Keratinocyte (primary cell): ENCODE results near the gene CPA5. TPM values are rescaled to one million over a fixed set of nuclear protein-coding genes. Genes with fewer than 3 reads are reported as not detected.

ENCODE experiments used
- DNase-seq: peaks from one replicate; pipeline ENCODE4 v3.0.0-alpha.2; 2011; ENCODE audit warnings: low read depth, missing footprints, low spot score
- FAIRE-seq: peaks from 2 replicates; lab custom pipeline; 2011; peaks lifted over from hg19 to GRCh38; lab: Jason Lieb, UNC
- H2AFZ ChIP-seq: 2 replicates; pipeline ENCODE4 v1.6.0; 2012; ENCODE audit warnings: low read length, control low read depth, inconsistent platforms; ENCODE audit not compliant: control insufficient read depth
- H3K27ac ChIP-seq: 2 replicates; pipeline ENCODE4 v1.5.1; 2011; ENCODE audit warnings: low read length; ENCODE audit not compliant: control insufficient read depth, insufficient read depth
- H3K27me3 ChIP-seq: 3 replicates; pipeline ENCODE4 v1.6.0; 2011; ENCODE audit warnings: low read length; ENCODE audit not compliant: control insufficient read depth, insufficient read depth; ENCODE audit errors: extremely low read depth
- H3K36me3 ChIP-seq, 2 experiments: 2 replicates in 1 of 2; 3 replicates in 1 of 2; pipeline ENCODE4 v1.5.1; 2011; ENCODE audit warnings: low read length in 2 of 2, mild to moderate bottlenecking in 1 of 2; ENCODE audit not compliant: control insufficient read depth in 2 of 2, insufficient read depth in 2 of 2; ENCODE audit errors: extremely low read depth in 1 of 2
- H3K4me1 ChIP-seq: 3 replicates; pipeline ENCODE4 v1.5.1; 2011; ENCODE audit warnings: low read length; ENCODE audit not compliant: control insufficient read depth, insufficient read depth; ENCODE audit errors: extremely low read depth
- H3K4me2 ChIP-seq: 3 replicates; pipeline ENCODE4 v1.6.0; 2011; ENCODE audit warnings: low read depth, low read length; ENCODE audit not compliant: control insufficient read depth, insufficient read depth; ENCODE audit errors: extremely low read depth
- H3K4me3 ChIP-seq, 3 experiments: fragments of 200-600 bp in 1 of 3; sonication (generic) in 1 of 3; 2 replicates in 2 of 3; 3 replicates in 1 of 3; pipeline ENCODE4 v1.5.1; 2011 to 2016; ENCODE audit warnings: low read length in 3 of 3, mild to moderate bottlenecking in 3 of 3, control low read depth in 2 of 3, inconsistent platforms in 1 of 3, low read depth in 1 of 3, mixed read lengths in 1 of 3, mixed run types in 1 of 3, moderate library complexity in 1 of 3; ENCODE audit not compliant: control insufficient read depth in 2 of 3, insufficient read depth in 2 of 3; ENCODE audit errors: extremely low read depth in 1 of 3
- H3K79me2 ChIP-seq: 2 replicates; pipeline ENCODE4 v1.6.0; 2012; ENCODE audit warnings: low read length; ENCODE audit not compliant: control insufficient read depth, insufficient read depth
- H3K9ac ChIP-seq: 3 replicates; pipeline ENCODE4 v1.6.0; 2011; ENCODE audit warnings: low read length; ENCODE audit not compliant: control insufficient read depth, insufficient read depth; ENCODE audit errors: extremely low read depth
- H3K9me1 ChIP-seq: 3 replicates; pipeline ENCODE4 v1.6.0; 2011; ENCODE audit warnings: low read length; ENCODE audit not compliant: control insufficient read depth, insufficient read depth; ENCODE audit errors: extremely low read depth
- H3K9me3 ChIP-seq: 2 replicates; pipeline ENCODE4 v1.5.1; 2012; ENCODE audit warnings: low read depth, low read length; ENCODE audit not compliant: control insufficient read depth
- H4K20me1 ChIP-seq: 3 replicates; pipeline ENCODE4 v1.6.0; 2011; ENCODE audit warnings: low read length; ENCODE audit not compliant: control insufficient read depth, insufficient read depth; ENCODE audit errors: extremely low read depth
- CTCF ChIP-seq, 3 experiments: IDR thresholded peaks in 1 of 3; conservative IDR thresholded peaks in 1 of 3; optimal IDR thresholded peaks in 1 of 3; 2 replicates in 2 of 3; 3 replicates in 1 of 3; pipeline versions ENCODE3 to v1.5.1; 2011; ENCODE audit warnings: low read length in 3 of 3, mild to moderate bottlenecking in 3 of 3, moderate library complexity in 2 of 3, control low read depth in 1 of 3, inconsistent platforms in 1 of 3; ENCODE audit not compliant: insufficient read depth in 2 of 3; ENCODE audit errors: extremely low read depth in 1 of 3
- EZH2 ChIP-seq: IDR thresholded peaks from one replicate; pipeline ENCODE4 v1.6.1; 2012; ENCODE audit warnings: inconsistent platforms, mild to moderate bottlenecking, low read length, moderate library complexity
- dilution Hi-C: fragments of 300-500 bp; cut with MboI; formaldehyde crosslinking; loops from one replicate; pipeline ENCODE4 v1.7.0; 2020; ENCODE audit warnings: low sequenced_read_pairs; ENCODE audit not compliant: extremely low pct_ligation_motif_present
- polyA plus RNA-seq, 5 experiments: library from polyadenylated mRNA; depleted of rRNA in 3 of 5; stranded (reverse) in 3 of 5; stranded (forward) in 1 of 5; unstranded in 1 of 5; fragments of >200 nt; gene quantifications; 1 replicate in 1 of 5; 2 replicates in 3 of 5; 3 replicates in 1 of 5; pipeline versions ENCODE4 v1.2.1 to v1.2.3, GENCODE V29; 2011 to 2012; ENCODE audit warnings: missing spikeins in 2 of 5, low read depth in 1 of 5, low replicate concordance in 1 of 5

The CPA5 gene
- polyA plus RNA-seq, 1 donor (not counting 4 experiments of a cell fraction or from before 2014, with no cell fraction given) = 0.24 TPM

GRCh38 chr7:130338233-130338632 lies 6.4 kb upstream of the CPA5 start:
- no peak overlapping the region for H2AFZ ChIP-seq
- FAIRE-seq (no peak), DNase-seq (no peak)
- no peaks in the 10 kb centered on the region for H3K27me3 ChIP-seq
- no peak overlapping the region for H3K9ac ChIP-seq
- no peaks in the 10 kb centered on the region for H3K9me1 ChIP-seq
- TF ChIP-seq EZH2 (no peak), CTCF (optimal IDR thresholded peaks at IDR 0.05 in 1 of 3, IDR thresholded peaks at IDR 0.05 in 1 of 3, conservative IDR thresholded peaks at IDR 0.05 in 1 of 3; ENCODE audit: extremely low read depth in 1 of 3, insufficient read depth in 2 of 3, low read length in 3 of 3) (no peak)
- no peaks in the 10 kb centered on the region for H4K20me1 ChIP-seq
- H3K4me3 ChIP-seq = no peak overlapping the region
- H3K27ac ChIP-seq = no peak overlapping the region
- dilution Hi-C loops = no loop called here
- no peak overlapping the region for H3K4me2 ChIP-seq
- H3K9me3 ChIP-seq = no peaks in the 10 kb centered on the region
- H3K36me3 ChIP-seq = no peaks in the 10 kb centered on the region
- H3K4me1 ChIP-seq = no peaks in the 10 kb centered on the region
- no peaks in the 10 kb centered on the region for H3K79me2 ChIP-seq

- DNase-seq = no peak
- Histone ChIP-seq H3K9me3 (no peaks in the 10 kb centered on the region), H3K4me2 (no peak overlapping the region), H3K4me1 (no peaks in the 10 kb centered on the region), H3K9ac (no peak overlapping the region), H2AFZ (no peak overlapping the region), H3K36me3 (no peaks in the 10 kb centered on the region), H3K27ac (no peak overlapping the region), H3K79me2 (no peaks in the 10 kb centered on the region), H3K9me1 (no peaks in the 10 kb centered on the region), H3K27me3 (no peaks in the 10 kb centered on the region), H3K4me3 (no peak overlapping the region), H4K20me1 (no peaks in the 10 kb centered on the region)
- dilution Hi-C loops = no loop called here
- no peak for FAIRE-seq
- TF ChIP-seq EZH2 (no peak), CTCF (optimal IDR thresholded peaks at IDR 0.05 in 1 of 3, IDR thresholded peaks at IDR 0.05 in 1 of 3, conservative IDR thresholded peaks at IDR 0.05 in 1 of 3; ENCODE audit: extremely low read depth in 1 of 3, insufficient read depth in 2 of 3, low read length in 3 of 3) (no peak)
These were observed 2.7 kb upstream of the CPA5 start for GRCh38 chr7:130341882-130342281.
